ENCODE data around the gene COBL.

The COBL gene

DNA sequence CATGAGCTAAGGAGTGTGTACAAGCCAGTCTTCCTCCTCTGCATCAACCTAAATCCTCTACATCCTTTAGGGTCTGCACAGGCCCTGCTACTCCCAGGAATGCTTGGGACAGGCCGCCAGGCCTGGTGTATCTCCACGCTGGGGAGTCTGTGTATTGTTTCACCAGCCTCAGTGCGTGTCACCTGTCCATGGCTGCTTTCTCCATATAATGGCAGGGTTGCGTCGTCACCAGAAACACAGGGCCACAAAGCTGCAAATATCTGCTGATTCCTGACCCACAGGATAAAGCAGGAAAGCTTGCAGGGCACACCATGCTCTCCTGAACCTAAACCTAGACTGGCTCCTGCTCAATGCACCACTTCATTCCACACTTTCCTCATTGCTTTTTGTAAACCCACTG is 45.6 kb downstream of the COBL start:
- DNase-seq, result no peak

DNA sequence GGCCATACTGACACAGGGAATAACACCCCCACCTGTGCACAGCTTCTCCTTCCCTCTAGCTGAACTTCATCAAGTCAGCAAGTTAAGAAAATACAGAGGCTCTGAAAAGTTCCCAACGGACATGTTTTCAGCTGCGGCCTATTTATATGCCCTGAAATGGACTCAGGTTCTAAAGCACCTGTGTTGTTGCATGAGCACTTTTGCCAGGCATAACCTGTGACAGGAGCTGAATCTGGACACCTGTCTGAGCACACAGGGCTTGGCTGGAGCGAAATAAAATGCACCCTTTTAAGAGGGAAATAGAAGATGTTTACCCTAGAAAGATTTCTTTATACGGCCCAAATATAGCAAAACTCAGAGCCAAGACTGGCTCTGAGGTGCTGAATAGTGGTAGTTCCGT is 46.7 kb downstream of the COBL start:
- DNase-seq, result no peak

DNA sequence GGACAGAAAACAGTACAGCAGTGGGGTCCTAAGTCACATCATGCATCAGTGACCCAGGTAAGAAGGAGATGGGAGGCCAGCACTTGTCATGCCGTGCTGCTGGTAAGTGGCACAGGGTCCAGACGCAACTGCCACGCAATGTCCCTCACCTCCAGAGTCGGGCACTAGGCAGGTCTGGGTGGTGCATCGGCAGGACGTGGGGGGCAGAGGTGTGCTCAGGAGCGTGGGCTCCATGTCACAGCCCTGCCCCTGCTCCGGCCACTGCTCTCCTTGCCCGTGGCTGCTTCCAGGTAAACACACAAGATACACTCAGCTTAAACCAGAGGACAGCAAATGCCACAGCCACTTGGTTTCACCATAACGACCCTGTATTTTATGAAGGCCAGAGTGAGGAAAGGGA is 47.3 kb downstream of the COBL start:
- no peak for DNase-seq

DNA sequence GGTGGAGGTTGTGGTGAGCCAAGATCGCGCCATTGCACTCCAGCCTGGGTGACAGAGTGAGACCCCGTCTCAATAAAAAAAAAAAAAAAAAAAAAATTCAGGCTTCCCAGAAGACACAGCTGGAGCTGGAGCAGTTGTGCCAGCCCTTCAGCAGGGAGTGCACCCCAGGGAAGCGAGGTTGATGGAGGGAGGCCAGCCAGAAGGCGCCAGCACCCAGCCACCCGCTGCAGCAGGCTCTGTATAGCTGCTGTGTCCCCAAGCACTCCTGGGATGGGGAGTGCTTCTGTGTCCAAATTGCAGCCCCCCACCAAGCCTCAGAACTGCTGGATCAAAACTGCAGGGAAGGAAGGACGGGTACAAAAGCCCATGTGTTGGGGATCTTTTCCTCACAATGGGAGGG is 47.8 kb downstream of the COBL start:
- DNase-seq, result no peak

DNA sequence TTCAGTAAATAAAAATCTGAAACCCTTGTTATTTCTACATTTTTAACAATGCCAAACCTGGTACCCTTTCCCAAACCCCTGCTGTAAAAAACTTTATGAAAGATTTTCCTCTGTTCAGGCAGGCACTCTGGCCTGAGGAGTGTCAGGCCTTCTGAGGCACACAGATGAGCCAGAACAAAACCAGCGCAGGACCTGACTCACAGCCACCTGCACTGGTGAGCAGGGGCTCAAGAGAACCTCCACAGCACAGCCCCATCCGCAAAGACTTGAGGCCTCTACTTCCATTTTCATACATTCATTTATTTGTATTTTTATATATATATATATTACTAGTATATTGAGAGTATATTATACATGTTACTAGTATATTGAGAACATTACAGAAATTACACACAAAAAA is 49.4 kb downstream of the COBL start:
- DNase-seq, result no peak

DNA sequence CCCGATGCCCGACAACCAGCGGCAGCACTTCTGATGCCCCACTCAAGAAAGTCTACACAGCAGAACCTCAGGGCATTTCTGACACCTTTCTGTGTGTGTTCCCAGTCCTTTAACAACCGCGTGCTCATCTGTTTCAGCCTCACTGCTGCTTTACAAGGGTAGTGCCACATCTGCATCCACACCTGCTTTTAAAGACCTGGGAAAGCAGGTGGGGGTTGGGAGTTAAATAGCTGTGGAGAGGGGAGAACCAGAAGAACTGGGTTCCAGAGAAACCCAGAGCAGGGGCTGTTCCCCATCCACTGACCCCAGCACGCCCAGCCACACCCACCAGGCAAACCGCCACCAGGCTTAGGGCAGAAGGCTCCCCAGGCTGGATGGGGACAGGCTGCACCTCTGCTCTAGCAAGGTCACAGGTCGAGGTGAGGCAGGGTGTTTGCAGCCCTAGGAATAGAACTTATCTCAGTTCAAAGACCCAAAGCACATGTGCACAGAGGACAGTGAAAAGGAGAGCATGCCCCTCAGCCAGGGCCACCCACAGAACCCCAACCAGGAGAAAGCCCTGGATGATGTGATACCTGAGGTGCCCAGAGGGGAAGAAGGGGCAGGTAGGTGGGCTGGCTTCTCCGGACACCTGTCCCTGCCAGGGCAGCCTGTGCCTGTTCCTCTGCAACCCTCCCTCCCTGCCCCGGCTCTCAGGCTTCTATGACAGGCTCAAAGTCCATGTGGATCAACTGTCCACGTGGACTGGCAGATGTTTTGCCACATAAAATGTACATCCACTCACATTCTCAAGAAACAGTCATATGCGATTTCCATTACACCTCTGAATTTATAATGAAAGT is 51.3 kb downstream of the COBL start:
- DNase-seq, result no peak

DNA sequence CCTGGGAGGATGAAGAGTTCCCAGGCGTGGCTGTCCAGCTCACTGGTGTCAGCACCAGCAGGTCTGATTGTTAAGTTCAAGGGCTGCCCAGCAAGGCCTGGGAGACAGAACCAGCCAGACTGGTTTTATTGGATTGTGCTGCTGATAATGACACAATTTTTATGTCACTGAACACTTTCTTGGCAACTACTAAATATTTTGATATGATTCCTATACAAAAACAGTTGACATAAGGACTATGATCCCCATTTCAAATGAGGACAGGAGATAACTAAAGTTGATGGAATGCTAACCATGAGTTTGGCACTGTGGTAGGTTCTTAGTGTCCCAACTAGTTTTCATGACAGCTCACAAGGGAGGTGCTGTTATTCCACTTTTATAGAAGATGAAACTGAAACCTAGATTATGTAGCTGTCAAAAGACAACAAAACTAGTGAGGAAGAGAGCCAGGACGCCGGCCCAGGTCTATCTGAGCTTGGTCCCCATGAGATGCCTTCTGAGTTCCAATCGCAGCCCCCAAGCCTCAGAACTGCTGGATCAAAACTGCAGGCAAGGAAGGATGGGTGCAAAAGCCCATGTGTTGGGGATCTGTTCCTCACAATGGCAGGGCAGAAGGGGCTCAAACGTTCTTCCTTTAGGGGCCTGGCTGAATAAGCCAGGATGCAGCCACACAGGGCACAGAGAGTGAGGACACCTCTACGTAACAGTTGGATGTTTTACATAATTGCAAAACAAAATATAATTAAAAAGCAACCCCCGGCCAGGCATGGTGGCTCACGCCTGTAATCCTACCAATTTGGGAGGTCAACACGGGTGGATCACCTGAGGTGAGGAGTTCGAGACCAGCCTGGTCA is 52.8 kb downstream of the COBL start:
- DNase-seq, result no peak

DNA sequence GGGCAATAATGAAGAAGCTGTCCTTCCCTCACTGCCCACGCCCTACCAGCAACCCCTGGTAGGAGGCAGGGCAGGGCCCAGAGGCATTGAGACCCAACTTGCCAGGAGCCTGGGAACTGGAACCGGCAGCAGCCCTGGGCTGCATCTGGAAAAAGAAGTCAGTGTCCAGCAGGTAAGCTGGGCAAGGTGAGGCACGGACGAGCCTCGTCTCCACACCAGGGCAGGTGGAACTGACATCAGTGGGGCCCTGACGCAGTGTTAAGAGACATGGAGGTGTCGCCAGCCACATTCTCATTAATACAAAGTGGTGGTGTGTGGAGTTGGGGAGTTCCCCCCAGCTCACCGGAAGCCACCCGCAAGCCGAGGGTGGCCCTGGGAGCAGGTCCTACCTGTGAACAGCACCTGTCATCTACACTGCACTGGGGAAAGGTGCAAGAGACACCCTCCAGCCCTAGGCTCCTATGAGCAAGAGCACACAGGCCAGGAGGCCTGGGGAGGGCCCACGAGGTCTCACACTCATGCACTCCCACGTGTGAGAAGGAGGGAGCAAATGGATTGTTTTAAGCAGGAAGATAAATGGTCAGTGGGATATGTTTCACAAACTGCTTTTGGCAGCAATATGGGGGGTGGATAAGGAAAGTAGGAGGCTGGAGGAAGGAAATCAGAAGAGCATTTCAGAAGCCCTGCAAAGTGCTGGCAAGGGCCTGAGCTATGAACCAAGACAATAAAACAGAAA is 53.6 kb downstream of the COBL start:
- no peak for DNase-seq

DNA sequence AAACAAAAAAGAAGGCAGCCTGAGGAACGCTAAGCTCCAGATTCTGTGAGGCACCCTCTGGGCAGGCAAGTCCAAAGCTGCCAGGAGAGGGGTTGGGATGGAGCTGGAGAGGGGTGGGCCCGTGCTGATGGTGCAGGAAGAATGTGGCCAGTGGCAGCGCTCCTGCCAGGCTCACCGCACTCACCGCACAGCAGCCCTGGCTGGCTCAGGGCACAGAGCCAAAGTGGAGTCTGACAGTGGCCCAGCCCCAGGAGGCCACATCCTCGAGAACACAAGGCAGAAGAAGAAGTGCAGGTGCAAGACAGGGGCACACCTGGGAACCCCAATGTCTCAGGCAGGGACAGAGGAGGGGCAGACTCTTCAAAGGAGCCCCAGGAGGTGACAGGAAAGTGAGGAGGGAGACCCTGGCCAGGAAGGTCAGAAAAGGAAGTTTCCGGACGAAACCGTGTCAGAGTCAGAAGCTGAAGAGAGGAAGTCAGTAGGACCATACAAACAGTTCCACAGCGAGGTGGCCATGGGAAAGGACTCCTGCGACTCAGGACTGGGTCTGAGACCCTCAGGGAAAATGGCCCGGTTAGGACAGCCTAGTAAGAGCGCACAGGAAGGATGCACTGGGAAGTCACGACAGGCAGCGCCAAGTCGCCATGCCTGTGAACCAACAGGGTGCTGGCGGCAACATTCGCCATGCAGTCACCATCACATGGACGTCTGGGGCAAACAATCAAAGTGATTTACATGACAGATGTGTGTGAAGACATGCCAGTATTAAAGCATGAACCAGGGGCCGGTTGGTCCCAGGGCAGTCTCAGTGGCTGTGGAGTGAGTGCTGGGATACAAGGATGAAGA is 54.4 kb downstream of the COBL start:
- peak in 1 of 2 experiments; percentile 27 for DNase-seq

DNA sequence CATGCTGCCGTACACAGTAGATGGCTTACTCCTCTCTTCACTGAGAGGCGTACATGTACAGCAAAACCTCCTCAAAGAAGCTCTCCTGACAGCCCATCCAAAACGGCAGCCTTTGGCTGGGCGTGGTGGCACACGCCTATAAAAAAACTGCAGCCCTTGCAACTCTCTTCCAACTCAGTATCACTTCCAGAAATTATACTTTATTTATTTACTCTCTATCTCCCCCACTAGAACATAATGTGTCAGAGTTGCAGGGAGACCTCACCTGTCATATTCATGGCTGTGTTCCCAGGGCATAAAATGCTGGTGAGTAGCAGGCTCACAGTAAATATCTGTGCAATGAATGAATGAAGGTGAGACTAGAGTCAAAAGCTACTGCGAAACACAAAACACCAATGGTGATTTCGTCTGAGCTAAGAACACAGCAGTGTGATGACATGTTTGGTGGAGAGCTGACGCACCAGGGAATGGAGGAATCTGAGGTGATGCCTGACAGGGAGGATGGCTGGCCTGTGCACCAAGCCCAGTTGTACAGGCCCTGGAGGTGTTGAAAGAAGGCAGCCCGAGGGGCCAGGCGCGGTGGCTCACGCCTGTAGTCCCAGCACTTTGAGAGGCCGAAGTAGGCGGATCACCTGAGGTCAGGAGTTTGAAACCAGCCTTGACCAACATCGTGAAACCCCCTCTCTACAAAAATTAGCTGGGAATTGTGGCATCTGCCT is 55.3 kb downstream of the COBL start:
- DNase-seq, result no peak

DNA sequence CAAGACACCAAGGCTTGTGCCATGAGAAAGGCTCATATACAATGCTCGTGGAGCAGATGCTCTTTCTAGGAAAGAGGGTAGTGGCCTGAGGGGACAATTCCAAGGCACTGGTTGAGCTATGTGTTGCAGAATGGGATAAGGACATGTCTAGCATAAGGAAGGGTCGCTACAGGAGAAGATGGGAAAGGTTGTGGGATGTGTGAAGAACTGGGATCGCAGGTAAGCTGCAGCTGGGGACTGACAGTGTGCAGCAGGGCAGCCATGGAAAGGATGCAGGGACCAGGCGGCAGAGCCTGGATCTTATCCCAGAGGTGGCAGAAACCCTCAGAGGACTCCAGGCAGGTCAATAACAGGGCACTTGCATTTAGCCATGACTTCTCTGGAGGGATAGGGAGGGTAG is 56.1 kb downstream of the COBL start:
- DNase-seq, result no peak

DNA sequence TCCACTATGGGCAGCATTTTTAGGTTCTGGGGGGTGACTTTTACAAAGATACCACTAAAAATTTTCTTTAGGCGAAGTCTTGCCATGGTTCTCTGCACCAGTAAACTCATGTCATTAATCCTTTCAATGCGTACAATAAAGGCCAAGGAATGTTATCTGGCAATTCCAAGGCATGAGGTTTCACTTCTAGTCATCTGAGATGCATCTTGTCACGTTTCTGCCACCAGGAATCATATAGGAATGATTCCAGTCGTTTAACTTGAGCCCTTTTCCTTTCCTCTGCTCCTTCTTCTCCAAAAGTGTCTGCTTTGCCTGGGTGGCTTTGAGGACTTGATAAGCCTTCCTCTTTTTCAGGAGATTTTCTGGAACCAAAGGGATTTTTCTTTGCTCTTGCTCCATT is 56.8 kb downstream of the COBL start:
- no peak for DNase-seq

DNA sequence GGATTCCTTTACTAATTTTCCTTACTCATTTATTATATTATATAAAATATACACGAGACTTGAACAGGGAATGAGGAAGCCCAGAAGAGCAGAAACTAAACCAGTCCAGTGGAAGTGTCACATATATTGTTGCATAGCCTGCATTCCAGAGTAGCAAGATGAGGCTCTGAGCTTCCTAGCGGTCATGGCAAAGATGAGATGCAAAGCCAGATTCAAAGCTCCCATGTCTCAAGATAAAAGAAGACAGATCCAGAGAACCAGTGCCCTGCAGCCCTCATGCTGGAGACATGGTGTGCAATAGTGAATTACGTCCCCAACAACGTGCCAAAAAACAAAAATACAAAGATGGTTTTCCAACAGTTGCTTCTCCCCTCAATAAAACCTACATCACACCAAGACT is 59.7 kb downstream of the COBL start:
- no peak for DNase-seq

DNA sequence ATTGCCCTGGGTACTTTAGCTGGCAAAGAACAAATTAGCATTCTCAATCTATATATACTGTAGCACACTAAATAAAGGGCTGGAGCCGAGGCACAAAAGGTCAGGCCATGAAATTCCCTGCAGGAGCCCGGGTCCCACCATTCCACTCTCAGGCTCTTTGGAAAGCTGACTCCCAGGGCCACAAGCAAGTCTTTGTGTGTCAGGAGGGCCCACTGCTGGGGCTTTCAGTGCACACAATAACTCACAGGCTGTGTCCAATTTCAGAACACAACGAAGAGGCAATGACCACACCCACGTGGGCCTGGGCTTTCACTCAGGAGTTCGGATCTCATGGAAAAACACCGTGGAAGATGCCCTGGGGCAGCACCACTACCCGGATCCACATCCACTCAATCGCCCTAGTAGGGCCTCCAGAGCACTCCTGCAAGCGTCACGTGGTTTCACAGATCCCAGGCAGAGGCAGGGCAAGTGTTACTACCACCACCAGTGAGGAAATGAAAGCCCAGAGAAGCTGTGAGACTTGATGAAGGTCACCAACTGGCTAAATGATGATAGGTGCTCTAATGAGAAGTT is 60.3 kb downstream of the COBL start:
- peak; percentile 15 to 24 for DNase-seq

DNA sequence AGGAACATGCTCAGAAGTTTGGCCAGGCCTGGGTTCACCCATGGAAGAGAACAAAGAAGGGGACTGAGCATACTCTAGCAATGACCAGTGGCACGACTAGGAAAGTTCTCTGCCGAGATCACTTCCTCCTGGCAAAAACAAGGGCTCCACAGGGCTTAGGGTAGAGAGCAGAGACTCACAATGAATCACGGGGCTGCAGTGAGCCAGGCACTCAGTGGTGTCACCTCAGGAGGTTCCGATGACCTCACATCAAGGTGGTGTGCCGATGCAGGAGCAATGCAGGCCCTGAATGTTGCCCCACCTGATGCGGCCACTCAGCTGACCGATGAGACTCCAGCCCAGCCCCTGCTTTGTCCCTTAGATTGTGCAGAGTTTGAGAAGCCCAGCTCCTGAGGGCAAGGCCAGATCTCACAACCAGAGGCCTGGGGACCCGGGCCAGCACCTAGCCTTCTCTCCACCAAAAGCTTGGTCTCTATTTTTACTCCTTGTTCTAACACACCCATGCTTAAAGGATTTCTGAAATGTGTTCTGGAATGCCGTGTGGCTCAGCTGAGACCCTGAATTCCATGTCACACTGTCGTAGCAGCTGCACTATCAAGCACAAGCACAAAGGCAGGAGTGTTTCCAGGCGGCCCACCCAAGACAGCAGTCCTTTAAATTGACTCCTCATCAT is 60.9 kb downstream of the COBL start:
- DNase-seq, result no peak

DNA sequence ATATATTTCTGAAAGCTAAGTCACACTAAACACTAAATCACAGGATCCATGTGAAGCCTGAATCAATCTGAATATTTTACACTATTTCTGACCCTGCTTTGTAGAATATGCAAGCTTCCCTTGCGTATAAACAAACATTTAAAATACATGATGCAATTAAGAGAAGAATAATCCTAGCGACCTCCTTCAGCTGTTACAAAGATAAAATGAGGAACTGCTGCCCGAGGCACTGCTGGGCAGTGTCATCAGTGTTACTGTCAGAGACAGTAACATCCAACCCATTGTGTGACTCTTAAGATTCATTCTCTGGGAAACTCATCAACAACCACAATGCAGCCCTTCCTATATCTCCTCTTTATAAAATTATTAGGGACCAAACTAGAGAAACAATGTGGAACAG is 61.6 kb downstream of the COBL start:
- no peak for DNase-seq

DNA sequence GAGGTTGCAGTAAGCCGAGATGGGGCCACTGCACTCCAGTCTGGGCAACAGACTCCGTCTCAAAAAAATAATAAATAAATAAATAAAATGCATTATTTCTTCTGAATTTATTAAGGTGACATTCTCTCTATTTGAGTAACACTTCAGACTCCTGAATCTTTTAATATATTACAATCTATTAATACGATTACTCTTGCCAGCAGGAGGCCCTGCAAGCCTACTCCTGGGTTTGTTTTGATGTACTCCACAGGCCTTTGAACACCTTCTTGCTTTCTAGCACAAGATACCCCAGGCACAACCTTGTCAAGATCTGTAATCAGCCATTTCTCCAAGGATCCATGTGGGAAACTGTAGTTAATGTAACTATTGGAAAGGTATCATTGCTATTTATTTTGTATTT is 63.5 kb downstream of the COBL start:
- no peak for DNase-seq

DNA sequence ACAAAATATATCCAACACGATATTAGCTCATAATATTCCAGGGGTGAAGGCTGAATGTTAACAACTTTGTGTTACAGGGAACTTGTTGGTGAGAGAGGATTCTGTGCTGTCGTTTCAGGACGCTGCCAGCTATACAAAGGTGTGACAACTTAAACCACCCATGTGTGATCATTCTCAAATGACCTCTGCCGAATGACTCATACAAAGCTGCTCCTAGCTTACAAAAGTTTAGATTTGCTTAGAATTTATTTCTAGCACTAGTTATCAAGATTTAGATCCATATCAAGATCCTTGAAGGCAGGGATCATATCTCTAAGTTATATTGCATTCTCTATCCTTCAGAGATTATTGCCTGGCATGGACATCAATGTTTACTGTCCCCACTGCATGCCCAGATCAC is 65.3 kb downstream of the COBL start:
- no peak for DNase-seq

DNA sequence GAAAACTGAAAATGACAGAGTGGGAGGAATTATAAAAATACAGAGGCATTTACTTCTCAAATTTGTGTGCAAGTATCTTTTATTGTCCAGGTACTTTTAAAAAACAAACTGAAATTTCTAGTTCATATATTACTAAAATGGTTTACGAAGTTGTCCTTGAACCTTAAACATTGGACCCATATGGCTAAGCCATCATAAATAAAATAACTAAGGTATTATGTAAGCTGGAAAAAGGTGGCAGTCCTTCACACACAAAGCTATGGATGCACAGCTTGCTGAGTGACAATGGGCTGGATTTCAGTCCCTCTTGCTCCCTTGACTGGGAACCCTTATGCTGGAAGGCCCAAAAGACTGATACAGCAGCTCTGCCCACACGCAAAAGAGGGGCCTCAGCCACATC is 66.1 kb downstream of the COBL start:
- DNase-seq, result no peak

DNA sequence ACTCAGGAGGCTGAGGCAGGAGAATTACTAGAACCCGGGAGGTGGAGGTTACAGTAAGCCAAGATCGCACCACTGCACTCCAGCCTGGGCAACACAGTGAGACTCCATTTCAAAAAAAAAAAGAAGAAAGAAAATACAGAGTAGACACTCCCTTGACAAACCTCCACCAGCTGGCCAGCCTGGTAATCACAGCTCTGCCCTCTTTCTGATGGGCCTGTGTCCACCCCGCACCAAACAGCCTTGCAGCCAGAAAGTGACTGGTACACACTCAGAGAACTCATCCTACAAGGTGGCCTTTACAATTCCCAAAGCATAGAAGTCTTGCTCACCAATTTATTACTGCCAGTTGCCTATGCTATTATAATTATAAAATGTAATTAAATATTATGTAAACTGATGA is 66.6 kb downstream of the COBL start:
- DNase-seq, result no peak

All from NCI-H2081 (cell line).